GM12892 (cell line): ENCODE data around the gene CAB39L.

Experiments
- DNase-seq: peaks from one replicate; pipeline ENCODE4 v3.0.0; 2011; ENCODE audit not compliant: insufficient read length
- FAIRE-seq: peaks from 2 replicates; lab custom pipeline; 2011; peaks lifted over from hg19 to GRCh38; lab: Jason Lieb, UNC
- POLR2A ChIP-seq: IDR thresholded peaks from 2 replicates; pipeline ENCODE4 v1.6.1; 2011; ENCODE audit warnings: low read depth, low read length, control low read depth
- POLR2AphosphoS5 ChIP-seq: IDR thresholded peaks from 2 replicates; pipeline ENCODE4 v1.6.1; 2011; ENCODE audit warnings: low read depth, low read length, control low read depth
- TAF1 ChIP-seq: IDR thresholded peaks from 2 replicates; pipeline ENCODE4 v1.6.1; 2011; ENCODE audit warnings: low read depth, mild to moderate bottlenecking, control low read depth, low read length, borderline replicate concordance

CAB39L gene

DNA sequence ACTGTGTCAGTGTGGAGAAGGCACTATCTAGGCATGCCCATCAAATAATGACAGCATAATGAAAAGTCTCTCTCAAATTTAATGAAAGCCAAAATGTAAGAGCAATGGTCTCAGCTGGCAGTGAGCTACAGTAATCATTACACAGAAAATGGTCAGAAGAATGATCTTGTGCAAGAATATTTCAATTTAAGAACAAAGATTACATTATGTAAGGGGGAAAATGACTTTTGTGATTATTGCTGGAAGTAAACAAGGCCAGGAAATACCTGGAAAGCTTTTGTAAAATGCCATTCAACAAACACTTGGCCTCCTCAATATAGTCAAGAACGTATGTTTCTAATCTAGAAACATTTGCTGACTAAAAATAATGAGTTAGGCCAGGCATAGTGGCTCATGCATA lies 89.1 kb downstream of the CAB39L start:
- TF ChIP-seq POLR2A (no peak), TAF1 (no peak), POLR2AphosphoS5 (no peak)
- DNase-seq, result no peak
- FAIRE-seq, result no peak

- DNase-seq (no peak), FAIRE-seq (no peak)
- no peak for TF ChIP-seq TAF1
- no peak for TF ChIP-seq POLR2AphosphoS5
- TF ChIP-seq POLR2A, result no peak
Measured at GRCh38 chr13:49353908-49354307, 90.0 kb downstream of the CAB39L start.

- no peak for DNase-seq
- FAIRE-seq, result no peak
- TF ChIP-seq POLR2AphosphoS5 (no peak), POLR2A (no peak), TAF1 (no peak)
Measured at GRCh38 chr13:49351871-49352270, 92.0 kb downstream of the CAB39L start.

GRCh38 chr13:49348751-49349150 lies 95.1 kb downstream of the CAB39L start:
- DNase-seq (no peak), FAIRE-seq (no peak)
- TF ChIP-seq POLR2A, result no peak
- TF ChIP-seq TAF1, result no peak
- TF ChIP-seq POLR2AphosphoS5, result no peak

DNA sequence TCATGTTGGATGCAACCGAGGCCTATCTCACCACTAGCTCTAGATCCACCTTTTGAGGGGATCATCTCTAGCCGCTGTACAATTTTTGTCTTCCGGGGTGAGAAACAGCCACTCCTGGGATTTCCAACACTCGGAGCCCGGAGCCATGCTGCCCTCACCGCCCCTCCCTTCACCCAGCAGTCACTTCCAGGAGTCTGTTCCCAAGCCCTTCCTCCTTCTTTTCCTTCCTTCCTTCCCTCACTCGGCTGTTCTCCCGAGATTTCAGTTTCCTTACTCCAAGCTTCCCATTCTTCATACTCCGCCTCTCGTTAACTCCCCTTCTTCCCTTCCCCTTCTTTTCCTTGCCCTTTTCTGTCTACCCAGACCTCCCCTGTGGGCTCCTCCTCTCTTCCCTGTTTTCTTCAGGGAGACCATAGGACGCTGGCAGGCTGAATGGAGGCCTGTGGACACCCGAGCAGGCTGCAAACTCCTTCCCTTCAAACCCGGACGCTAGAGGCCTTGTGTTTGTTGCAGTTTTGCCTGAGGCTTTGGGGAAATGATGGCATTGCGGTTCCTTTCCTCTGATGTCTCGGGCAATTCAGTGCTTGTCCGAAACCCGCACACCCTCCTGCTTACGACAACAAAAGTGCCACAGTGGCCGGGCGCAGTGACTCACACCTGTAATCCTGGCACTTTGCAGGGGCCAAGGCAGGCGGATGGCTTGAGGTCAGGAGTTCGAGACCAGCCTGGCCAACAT lies 96.0 kb downstream of the CAB39L start:
- DNase-seq (no peak), FAIRE-seq (no peak)
- TF ChIP-seq POLR2AphosphoS5, result no peak
- no peak for TF ChIP-seq TAF1
- no peak for TF ChIP-seq POLR2A

- DNase-seq, result no peak
- no peak for FAIRE-seq
- TF ChIP-seq TAF1 (no peak), POLR2AphosphoS5 (no peak), POLR2A (no peak)
Measured at GRCh38 chr13:49346460-49346859, 97.4 kb downstream of the CAB39L start.

DNA sequence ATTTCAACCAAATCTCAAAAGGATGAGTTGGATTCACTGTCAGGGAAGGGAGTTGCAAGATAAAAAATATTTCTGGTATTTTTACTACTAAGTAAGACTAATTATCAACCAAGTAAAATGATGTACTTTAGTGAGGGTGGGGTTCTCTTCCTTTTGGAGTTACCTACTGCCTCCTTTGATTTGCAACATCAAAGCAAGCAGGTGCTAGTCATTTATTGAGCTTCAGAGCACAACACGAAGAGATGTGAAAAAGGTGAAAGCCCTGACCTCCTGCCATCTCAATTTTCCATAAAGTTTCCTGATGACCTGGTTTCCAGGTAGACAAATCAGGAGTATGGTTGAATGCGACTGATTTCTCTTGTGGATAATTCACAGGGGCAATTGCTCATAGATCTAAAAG lies 100.1 kb downstream of the CAB39L start:
- TF ChIP-seq POLR2A (no peak), TAF1 (no peak), POLR2AphosphoS5 (no peak)
- FAIRE-seq (no peak), DNase-seq (no peak)

- TF ChIP-seq POLR2A, result no peak
- DNase-seq, result no peak
- FAIRE-seq, result no peak
Measured at GRCh38 chr13:49343255-49343654, 100.6 kb downstream of the CAB39L start.

DNA sequence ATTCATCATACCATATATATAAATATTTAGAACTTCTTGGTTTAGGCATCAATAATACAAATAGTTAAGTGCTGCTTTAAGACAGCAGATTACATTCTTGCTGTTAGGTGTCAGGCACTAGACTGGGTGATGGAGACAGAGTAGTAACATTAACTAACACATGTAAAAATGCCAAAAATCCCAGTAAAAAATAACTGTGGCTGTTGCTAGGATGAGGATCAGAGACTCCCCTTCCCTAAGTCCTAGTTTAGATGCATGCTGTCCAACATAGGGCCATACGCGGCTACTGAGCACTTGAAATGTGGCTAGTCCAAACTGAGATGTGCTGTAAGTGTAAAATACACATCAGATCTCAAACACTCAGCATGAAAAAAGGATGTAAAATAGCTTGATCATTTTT lies 101.4 kb downstream of the CAB39L start:
- DNase-seq, result no peak
- TF ChIP-seq POLR2AphosphoS5, result no peak
- no peak for TF ChIP-seq POLR2A
- no peak for TF ChIP-seq TAF1

DNA sequence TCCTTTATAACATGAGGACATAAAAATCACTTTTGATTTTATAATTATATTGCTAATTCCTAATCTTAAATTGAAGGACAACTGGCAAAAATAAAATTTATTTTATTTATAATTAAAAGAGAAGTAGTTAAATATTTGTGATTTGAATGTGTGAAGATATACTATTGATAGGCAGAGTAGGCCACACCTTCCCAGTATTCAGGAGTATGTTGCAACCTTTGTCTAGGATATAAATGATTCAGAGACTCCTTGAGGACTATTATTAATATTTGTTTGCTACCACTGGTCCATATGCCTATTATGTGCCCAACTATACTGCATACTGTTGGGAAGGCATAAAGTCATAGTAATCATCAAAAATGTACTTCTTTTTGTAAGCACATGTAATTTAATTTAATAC lies 101.9 kb downstream of the CAB39L start:
- FAIRE-seq, result no peak
- no peak for DNase-seq
- TF ChIP-seq TAF1 (no peak), POLR2AphosphoS5 (no peak), POLR2A (no peak)

More for the DNA sequence above, 101.4 kb downstream of the CAB39L start:
- no peak for FAIRE-seq

- TF ChIP-seq TAF1 (no peak), POLR2A (no peak), POLR2AphosphoS5 (no peak)
- no peak for DNase-seq
- no peak for FAIRE-seq
Measured at GRCh38 chr13:49341517-49341916, 102.3 kb downstream of the CAB39L start.

- DNase-seq (no peak), FAIRE-seq (no peak)
- no peak for TF ChIP-seq TAF1
- TF ChIP-seq POLR2AphosphoS5, result no peak
- no peak for TF ChIP-seq POLR2A
Measured at GRCh38 chr13:49340161-49340560, 103.7 kb downstream of the CAB39L start.

GRCh38 chr13:49336655-49337054 lies 107.2 kb downstream of the CAB39L start:
- DNase-seq (no peak), FAIRE-seq (no peak)
- TF ChIP-seq TAF1 (no peak), POLR2AphosphoS5 (no peak), POLR2A (no peak)

GRCh38 chr13:49330546-49330864 lies 113.4 kb downstream of the CAB39L start:
- FAIRE-seq (no peak), DNase-seq (no peak)
- TF ChIP-seq TAF1 (no peak), POLR2AphosphoS5 (no peak), POLR2A (no peak)
